Measurements from ENCODE around the gene ZFPM1. TPM values are rescaled to one million over a fixed set of nuclear protein-coding genes. Genes with fewer than 3 reads are reported as not detected.

Gene ZFPM1
- total RNA-seq, 2 experiments from 2014 or later, result 14.3 to 14.7 TPM

Other genes with a start within 250 kb of the ZFPM1 start
- 1 to 10 TPM; 1.4 to 1.5 TPM for gene ZNF469, start 70.3 kb upstream of the ZFPM1 start, total RNA-seq
- 10 to 100 TPM; 88.0 to 94.2 TPM for gene ZC3H18, start 117.1 kb downstream of the ZFPM1 start, total RNA-seq
- not detected for gene IL17C, start 185.3 kb downstream of the ZFPM1 start, total RNA-seq
- 100 to 1,000 TPM; 227 to 229 TPM for gene CYBA, start 197.8 kb downstream of the ZFPM1 start, total RNA-seq
- 10 to 100 TPM; 66.5 to 68.5 TPM for gene MVD, start 209.8 kb downstream of the ZFPM1 start, total RNA-seq
- gene SNAI3, start 233.2 kb downstream of the ZFPM1 start, total RNA-seq, result 1 to 10 TPM; 2.3 TPM